HG03175 (cell line): ENCODE results near the gene ZCCHC24.

Experiments used
- ATAC-seq: cut with Tn5 transposase; IDR thresholded peaks from one replicate; pipeline ENCODE4 v1.9.1; 2021; ENCODE audit warnings: mild to moderate bottlenecking, moderate library complexity; ENCODE audit not compliant: unreplicated experiment

The ZCCHC24 gene

GRCh38 chr10:79472951-79473350 lies 27.5 kb upstream of the ZCCHC24 start:
- no peak for ATAC-seq

DNA sequence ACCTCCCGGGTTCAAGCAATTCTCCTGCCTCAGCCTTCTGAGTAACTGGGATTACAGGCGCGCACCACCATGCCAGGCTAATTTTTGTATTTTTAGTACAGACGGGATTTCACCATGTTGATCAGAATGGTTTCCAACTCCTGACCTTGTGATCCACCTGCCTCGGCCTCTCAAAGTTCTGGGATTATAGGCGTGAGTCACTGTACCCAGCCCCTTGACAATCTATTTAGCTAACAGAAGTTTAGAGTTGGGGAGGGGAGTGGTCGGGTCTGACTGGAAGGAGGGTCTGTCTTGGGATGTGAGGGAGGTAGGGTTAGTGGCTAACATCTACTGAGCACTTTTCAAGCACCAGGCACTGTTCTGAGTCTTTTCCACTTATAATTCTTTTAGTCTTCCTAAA lies 27.0 kb upstream of the ZCCHC24 start:
- no peak for ATAC-seq

DNA sequence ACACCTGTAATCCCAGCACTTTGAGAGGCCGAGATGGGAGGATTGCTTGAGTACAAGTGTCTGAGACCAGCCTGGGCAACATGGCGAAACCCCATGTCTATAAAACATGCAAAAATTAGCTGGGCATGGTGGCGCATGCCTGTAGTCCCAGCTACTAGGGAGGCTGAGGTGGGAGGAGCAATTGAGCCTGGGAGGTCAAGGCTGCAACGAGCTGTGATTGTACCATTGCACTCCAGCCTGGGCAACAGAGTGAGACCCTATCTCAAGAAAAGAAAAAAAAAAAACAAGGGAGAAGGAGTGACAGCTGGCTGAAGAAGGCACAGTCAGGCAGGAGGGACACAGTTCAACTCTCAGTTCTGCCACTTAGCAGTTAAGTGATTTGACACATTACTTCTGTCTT lies 26.4 kb upstream of the ZCCHC24 start:
- no peak for ATAC-seq

- ATAC-seq, result no peak
Observed at GRCh38 chr10:79470096-79470495, 24.7 kb upstream of the ZCCHC24 start.

- no peak for ATAC-seq
Observed at GRCh38 chr10:79468841-79469585, 23.6 kb upstream of the ZCCHC24 start.

DNA sequence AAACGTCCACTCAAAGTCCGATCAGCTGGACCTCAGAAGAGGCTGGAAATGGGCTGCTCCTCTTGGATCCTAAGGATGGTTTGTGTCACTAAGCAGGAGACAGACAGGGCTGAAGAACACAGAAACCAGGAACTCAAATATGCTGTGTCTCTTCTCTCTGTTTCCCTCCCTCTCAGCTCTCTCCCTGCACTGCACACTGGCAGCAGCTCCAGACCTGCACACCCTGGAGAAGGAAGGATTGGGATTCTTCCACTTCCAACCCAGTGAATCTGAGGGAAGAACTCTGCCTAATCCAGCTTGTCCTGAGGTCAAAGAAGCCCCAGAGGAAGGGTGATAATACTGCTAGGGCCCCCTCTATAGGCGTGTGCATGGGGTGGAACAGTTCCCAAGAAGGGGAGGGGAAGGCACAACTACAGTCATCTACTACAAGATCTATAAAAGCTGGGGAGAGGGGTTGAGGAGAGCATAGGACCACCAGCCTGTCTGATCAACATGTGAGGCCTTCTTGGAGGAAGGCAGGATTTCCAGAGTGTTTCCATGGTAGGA lies 22.7 kb upstream of the ZCCHC24 start:
- ATAC-seq, result no peak

GRCh38 chr10:79465341-79465740 lies 19.9 kb upstream of the ZCCHC24 start:
- ATAC-seq, result no peak

DNA sequence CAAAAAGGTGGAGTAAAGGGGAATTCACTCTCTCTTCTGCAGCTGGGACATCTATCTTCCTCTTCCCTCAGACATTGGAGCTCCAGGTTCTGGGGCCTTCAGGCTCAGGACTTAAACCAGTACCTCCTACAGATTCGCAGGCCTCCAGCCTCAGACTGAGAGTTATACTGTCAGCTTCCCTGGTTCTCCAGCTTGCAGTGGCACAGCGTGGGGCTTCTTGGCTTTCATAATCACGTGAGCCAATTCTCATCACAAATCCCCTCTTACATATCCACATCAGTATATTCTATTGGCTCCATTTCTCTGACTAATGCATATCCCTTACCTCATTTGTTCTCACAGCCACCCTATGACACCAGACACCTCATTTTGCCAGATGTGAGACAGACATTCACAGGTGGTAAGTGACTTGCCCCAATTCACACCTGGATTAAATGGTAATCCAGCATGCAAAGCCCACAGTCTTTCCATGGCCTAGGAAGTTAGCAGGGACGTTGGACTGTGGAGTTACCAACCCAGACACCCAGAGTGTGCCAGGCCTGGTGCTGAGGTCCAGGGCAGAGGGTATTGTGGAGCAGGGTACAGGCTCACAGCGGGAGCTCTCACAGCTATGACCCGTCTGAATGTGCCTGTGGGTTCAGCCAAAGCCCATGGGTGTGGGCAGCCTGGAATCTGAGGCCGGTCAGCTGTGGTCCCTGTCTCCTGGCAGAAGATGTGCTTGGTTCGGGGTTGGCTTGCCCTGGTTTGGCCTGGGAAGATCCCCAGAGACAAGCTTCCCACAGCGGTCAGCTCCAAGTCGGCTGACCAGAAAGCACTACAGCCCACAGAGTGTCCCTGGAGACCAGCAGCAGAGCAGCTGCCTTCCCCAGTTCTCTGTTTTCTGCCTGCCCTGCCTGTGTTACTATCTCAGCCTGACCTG lies 18.4 kb upstream of the ZCCHC24 start:
- no peak for ATAC-seq

- ATAC-seq, result no peak
Observed at GRCh38 chr10:79460687-79461086, 15.3 kb upstream of the ZCCHC24 start.

DNA sequence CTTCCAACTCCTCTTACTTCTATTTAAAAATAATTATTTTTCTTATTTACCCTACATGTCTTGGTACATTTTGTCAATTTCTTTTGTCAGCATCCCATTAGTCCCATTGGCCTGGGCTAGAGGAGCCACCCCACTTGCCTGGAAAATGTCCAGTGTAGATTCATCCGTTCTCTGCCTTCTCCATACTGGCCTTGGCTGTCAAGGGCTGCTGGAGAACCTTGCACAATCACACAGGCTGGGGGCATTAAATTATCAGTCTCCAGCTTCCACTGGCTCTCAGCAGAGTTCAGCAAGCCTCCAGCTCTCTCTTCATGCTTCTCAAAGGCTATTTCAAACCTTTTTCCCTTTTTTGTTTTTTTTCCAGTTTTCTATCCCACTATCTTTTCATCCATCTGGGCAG lies 13.8 kb upstream of the ZCCHC24 start:
- ATAC-seq, result no peak

GRCh38 chr10:79458483-79458882 lies 13.1 kb upstream of the ZCCHC24 start:
- no peak for ATAC-seq

- ATAC-seq, result no peak
Observed at GRCh38 chr10:79457256-79457785, 11.9 kb upstream of the ZCCHC24 start.

DNA sequence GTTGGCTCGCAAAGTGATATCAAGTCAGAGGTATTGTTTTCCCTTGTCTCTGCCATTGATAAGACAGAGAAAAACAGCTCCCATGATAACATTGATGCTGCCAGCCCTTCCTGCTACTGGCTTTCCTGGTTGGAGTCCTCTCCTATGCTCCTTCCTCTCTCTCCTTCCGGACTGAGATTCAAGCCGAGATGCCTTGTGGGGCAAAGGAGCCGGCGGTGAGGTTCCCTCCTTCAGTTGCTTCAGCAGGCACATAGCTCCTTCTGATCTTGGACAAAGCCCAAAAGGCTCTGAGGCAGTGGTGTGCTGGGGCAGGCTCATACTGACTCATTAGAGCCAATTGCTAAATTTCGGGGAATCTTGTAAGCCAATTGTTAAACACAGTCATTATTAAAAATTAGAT lies 8.8 kb upstream of the ZCCHC24 start:
- no peak for ATAC-seq

DNA sequence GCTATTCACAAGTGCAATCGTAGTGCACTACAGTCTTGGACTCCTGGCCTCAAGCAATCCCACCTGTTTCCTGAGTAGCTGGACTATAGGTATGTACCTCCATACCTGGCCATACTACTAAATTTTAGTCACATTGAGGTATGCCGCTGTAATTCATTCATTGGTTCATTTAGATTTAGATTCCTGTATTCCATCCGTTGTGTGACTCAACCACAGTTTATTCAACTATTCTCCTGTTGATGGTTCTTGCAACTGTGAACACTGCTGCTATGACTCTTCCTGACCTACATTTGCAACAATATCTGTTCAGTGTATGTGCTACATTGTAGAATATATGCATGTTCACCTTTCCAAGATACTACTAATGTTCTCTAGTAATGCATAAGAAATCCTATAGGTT lies 8.0 kb upstream of the ZCCHC24 start:
- ATAC-seq, result no peak

DNA sequence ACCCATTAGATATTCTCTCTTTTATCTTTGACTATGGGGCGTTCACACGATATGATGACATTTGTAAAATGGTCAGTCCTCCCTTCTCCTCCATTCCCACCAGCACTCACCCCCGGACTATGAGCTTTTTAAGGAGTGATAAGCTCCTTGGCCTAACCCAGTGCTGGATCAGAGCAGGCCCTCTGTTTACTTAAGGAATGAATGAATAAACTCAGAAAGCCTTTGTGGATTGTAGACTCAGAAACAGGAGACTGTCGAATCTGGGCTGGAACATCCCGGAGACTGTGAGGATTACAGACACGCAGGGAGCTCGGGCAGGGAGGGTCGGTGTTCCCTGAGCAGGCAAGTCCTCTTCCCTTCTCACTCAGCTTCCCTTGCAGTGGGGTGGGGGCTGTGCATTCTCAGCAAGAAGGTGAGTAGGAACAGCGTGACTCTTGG lies 6.8 kb upstream of the ZCCHC24 start:
- ATAC-seq, result no peak

- ATAC-seq, result no peak
Observed at GRCh38 chr10:79451046-79451699, 5.7 kb upstream of the ZCCHC24 start.

- ATAC-seq, result no peak
Observed at GRCh38 chr10:79449181-79450146, 4.0 kb upstream of the ZCCHC24 start.

DNA sequence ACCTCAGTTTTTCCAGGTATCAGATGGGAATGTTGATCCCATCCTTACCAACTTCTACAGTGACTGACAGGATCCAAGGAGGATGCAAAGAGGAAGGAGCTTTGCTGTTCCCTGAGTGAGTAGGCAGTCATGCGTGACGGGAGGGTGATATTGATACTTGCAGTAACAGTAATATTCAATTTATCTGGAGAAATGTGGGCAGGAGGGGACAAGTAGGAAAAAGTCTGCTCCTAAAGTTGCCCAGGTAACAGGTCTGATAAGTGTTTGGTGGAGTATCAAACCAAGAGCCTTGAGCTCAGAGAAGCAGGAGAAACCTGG lies 3.3 kb upstream of the ZCCHC24 start:
- ATAC-seq, result no peak

- ATAC-seq, result no peak
Observed at GRCh38 chr10:79447911-79448731, 2.7 kb upstream of the ZCCHC24 start.
